Urinary bladder (tissue), 4 donors: ENCODE measurements around the gene CAMSAP1. TPM values are rescaled to one million over a fixed set of nuclear protein-coding genes. Genes with fewer than 3 reads are reported as not detected.
"Not testable (repeated sequence)": the region's sequence is repeated elsewhere in the genome, so short reads cannot be mapped to it uniquely, and the experiment has no call there.

Experiments
- DNase-seq: peaks from one replicate; pipeline ENCODE4 v3.0.0-alpha.2; 2015; ENCODE audit errors: extremely low spot score
- H3K27ac ChIP-seq: one replicate; pipeline ENCODE4 v1.5.1; 2013; ENCODE audit warnings: low read depth, mild to moderate bottlenecking, moderate library complexity
- H3K36me3 ChIP-seq: one replicate; pipeline ENCODE4 v1.6.1; 2013; ENCODE audit warnings: mild to moderate bottlenecking, moderate library complexity; ENCODE audit not compliant: insufficient read depth
- H3K4me1 ChIP-seq: one replicate; pipeline ENCODE4 v1.6.1; 2013; ENCODE audit warnings: mild to moderate bottlenecking, moderate library complexity; ENCODE audit not compliant: insufficient read depth
- H3K4me3 ChIP-seq: one replicate; pipeline ENCODE4 v1.5.1; 2013; ENCODE audit warnings: low read depth, low read length
- WGBS: extraction: QIAGEN DNeasy Blood & Tissue Kit; methylation state at CpG from one replicate; pipeline ENCODE4 v1.1.7; 2013; 5-methylcytosine and 5-hydroxymethylcytosine counted together
- polyA plus RNA-seq: library from polyadenylated mRNA; stranded (reverse); fragments of 200-250 nt; gene quantifications from one replicate; pipeline ENCODE4 v1.2.3, GENCODE V29; 2013
- total RNA-seq: library from RNA; depleted of rRNA; stranded (reverse); fragments of >200 nt; gene quantifications from one replicate; pipeline ENCODE4 v1.2.3, GENCODE V29; 2014
- donor health status: healthy with polysubstance abuse.
- donor health status: healthy.

The CAMSAP1 gene
- total and polyA plus RNA-seq, 2 donors, result 14.9 to 27.9 TPM

- no peak for DNase-seq
- Histone ChIP-seq H3K27ac (peak overlapping the region; percentile 35), H3K4me1 (peaks cover 1% of the 10 kb centered on the region), H3K36me3 (no peaks in the 10 kb centered on the region), H3K4me3 (no peak overlapping the region)
- 49% methylated on average over 3 of the region's 3 CpGs for WGBS
Observed at GRCh38 chr9:135903358-135903656, 4.0 kb downstream of the CAMSAP1 start.

DNA sequence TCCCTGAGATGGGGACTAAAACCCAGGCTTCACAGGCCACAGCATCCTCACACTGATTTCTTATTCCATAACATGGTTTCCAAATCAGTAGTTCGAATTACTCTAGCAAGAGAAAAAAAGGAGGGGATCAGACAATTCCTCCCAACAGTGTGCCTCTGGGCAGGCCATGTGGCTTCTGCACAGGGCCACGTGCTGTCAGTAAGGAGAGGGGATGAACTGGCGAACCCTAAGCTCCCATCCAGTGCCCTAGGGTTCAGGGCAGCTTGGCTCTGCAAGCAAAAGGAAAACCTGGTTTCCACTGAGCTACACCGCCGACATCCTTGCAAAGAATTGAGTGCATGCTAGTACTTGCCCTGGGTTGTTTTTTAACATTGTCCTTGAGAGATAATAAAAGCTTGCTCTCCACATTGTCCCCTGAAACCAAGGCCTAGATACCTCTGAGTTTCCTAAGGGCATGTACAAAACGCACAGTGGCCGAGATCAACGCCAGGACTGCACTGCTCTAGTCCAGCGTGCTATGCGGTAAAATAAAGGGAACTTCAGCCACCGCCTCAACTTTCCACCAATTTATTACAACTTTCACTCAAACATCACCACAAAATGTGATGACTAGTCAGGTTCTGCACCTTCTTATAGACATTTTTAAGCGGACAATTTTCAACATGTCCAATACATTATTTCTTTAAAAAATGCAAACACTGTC lies 4.5 kb downstream of the CAMSAP1 start:
- Histone ChIP-seq H3K4me3 (no peak overlapping the region), H3K4me1 (peaks cover 1% of the 10 kb centered on the region), H3K27ac (no peak overlapping the region), H3K36me3 (no peaks in the 10 kb centered on the region)
- no peak for DNase-seq
- WGBS, result 89% methylated on average over 12 of the region's 12 CpGs

DNA sequence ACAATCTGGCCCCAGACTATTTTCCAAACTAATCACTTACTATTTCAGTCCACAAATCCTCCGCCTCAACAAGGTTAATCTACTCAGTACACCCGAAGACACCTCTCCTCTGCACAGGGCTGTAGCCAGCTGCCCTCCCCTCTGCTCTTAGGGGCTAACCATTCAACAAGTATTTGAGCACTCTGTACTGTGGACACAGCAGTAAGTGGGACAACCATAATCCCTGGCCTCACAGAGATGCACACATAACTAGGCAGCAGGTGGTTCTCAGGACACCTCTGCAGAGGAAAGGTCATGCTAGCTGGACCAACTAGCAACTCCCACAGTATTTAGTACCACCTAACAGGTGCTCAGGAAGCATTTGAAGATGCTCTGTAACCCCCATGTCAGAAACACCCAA lies 5.5 kb downstream of the CAMSAP1 start:
- Histone ChIP-seq H3K27ac (no peak overlapping the region), H3K4me1 (peaks cover 1% of the 10 kb centered on the region), H3K36me3 (no peaks in the 10 kb centered on the region), H3K4me3 (no peak overlapping the region)
- WGBS, result 87% methylated on average over 2 of the region's 2 CpGs
- no peak for DNase-seq

GRCh38 chr9:135901031-135901758 lies 6.2 kb downstream of the CAMSAP1 start:
- 96% methylated on average over 9 of the region's 9 CpGs for WGBS
- Histone ChIP-seq H3K27ac (no peak overlapping the region), H3K4me3 (no peak overlapping the region), H3K36me3 (no peaks in the 10 kb centered on the region), H3K4me1 (peaks cover 1% of the 10 kb centered on the region)
- no peak for DNase-seq

GRCh38 chr9:135898634-135899407 lies 8.5 kb downstream of the CAMSAP1 start:
- Histone ChIP-seq H3K4me3 (no peak overlapping the region), H3K4me1 (peaks cover 1% of the 10 kb centered on the region), H3K36me3 (no peaks in the 10 kb centered on the region), H3K27ac (no peak overlapping the region)
- no peak for DNase-seq
- WGBS, result 81% methylated on average over 11 of the region's 11 CpGs

- WGBS, result 92% methylated on average over 2 of the region's 2 CpGs
- no peak overlapping the region for H3K4me3 ChIP-seq
- no peak overlapping the region for H3K27ac ChIP-seq
- DNase-seq, result no peak
- H3K36me3 ChIP-seq, result no peaks in the 10 kb centered on the region
- peaks cover 1% of the 10 kb centered on the region for H3K4me1 ChIP-seq
Observed at GRCh38 chr9:135896626-135897025, 10.7 kb downstream of the CAMSAP1 start.

DNA sequence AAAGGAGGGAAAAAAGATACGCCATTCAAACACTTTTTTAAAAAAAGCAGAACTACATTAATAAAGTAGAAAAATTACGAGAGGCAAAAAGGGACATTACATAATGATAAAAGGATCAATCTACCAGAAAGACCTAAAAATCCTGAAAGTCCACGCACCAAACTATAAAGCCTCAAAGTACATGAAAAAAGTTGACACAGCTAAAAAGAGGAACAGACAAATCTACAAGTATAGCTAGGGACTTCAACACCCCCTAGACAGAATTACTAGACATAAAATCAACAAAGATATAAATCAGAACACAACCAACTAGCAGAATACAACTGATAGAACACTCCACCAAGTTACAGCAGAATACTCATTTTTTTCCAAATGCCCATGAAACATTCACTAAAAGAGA lies 11.1 kb downstream of the CAMSAP1 start:
- H3K4me1 ChIP-seq, result peaks cover 1% of the 10 kb centered on the region
- no peak overlapping the region for H3K27ac ChIP-seq
- H3K36me3 ChIP-seq, result no peaks in the 10 kb centered on the region
- no peak overlapping the region for H3K4me3 ChIP-seq
- 86% methylated on average over 3 of the region's 3 CpGs for WGBS
- DNase-seq, result no peak

DNA sequence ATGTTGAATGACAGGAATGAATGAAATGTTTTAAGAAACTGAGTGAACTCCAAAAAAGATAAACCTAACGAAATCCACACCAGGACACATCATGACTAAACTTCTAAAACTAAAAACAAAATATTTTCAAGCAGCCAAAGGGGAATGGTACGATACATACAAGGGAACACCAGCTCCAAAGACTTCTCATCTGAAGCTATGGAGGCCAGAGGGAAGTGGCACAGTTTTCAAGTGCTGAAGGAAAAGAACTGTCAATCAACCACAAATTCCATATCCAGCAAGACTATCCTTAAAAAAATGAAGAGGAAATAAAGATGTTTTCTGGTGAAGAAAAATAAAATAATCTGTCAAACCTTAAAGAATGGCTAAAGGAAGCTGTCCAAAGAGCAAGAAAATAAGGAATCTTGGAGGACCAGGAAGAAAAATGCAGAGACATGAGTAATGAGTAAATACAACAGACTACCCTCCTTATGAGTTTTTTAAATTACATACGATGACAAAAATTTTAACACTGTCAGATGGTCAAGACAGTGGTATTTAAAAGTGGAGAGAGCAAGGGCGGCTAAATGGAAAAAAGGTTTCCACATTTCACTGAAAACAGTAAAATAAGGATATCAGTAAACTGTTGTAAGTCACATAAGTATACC lies 12.0 kb downstream of the CAMSAP1 start:
- Histone ChIP-seq H3K36me3 (no peaks in the 10 kb centered on the region), H3K27ac (no peak overlapping the region), H3K4me1 (peaks cover 1% of the 10 kb centered on the region), H3K4me3 (no peak overlapping the region)
- WGBS, result 95% methylated on average over 4 of the region's 4 CpGs
- no peak for DNase-seq

DNA sequence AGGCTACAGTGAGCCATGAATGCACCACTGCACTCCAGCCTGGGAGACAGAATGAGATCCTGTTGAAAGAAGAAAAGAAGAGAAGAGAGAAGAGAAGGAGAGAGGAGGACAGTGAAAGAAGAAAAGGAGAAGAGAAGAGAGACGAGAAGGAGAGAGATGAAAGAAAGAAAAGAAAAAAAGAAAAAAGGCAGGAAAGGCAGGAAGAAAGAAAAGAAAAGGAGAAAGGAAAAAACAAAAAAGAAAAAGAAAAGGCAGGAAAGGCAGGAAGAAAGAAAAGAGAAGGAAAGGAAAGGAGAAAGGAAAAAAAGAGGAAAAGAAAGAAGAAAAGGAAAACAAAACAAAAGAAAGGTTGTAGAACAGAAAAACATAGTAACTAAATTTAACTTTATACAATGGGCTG lies 14.2 kb downstream of the CAMSAP1 start:
- no peaks in the 10 kb centered on the region for H3K36me3 ChIP-seq
- no peak overlapping the region for H3K4me3 ChIP-seq
- DNase-seq, result no peak
- WGBS, result 91% methylated on average over 1 of the region's 1 CpG
- H3K4me1 ChIP-seq, result no peaks in the 10 kb centered on the region
- no peak overlapping the region for H3K27ac ChIP-seq

- 91% methylated on average over 6 of the region's 6 CpGs for WGBS
- not testable (repeated sequence) for DNase-seq, H3K36me3 ChIP-seq, H3K4me1 ChIP-seq, H3K27ac ChIP-seq, H3K4me3 ChIP-seq
Observed at GRCh38 chr9:135892327-135892726, 15.0 kb downstream of the CAMSAP1 start.

DNA sequence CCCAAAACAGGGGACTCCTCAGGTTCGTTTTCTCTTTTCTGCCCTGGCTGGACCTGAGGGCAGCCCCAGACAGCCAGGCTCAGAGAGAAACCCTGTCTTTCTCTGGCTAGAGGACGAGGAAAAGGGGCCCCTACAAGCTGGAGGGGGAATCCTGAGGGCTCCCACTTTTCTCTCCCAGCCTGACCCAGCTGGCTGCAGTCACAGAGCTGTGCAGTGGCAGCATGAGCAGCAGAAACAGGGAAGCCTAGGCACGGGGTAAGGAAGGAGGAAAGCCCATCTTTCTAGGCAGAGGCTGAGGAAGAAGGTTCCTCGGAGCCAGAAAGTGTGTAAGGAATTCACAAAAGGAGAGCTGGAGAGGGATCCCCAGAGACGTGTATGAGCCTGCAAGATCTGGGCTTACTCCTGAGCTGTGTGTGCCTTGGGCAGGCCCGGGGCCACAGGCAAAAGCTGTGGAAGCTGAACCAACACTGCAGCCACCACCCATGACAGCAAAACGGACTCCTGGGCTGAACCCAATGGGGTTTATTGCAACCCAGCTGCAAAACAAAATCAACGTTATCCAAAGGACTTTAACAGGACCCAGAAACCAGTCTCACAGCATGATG lies 16.2 kb downstream of the CAMSAP1 start:
- no peaks in the 10 kb centered on the region for H3K36me3 ChIP-seq
- H3K4me3 ChIP-seq, result no peak overlapping the region
- H3K4me1 ChIP-seq, result no peaks in the 10 kb centered on the region
- DNase-seq, result no peak
- no peak overlapping the region for H3K27ac ChIP-seq
- WGBS, result 56% methylated on average over 8 of the region's 8 CpGs

DNA sequence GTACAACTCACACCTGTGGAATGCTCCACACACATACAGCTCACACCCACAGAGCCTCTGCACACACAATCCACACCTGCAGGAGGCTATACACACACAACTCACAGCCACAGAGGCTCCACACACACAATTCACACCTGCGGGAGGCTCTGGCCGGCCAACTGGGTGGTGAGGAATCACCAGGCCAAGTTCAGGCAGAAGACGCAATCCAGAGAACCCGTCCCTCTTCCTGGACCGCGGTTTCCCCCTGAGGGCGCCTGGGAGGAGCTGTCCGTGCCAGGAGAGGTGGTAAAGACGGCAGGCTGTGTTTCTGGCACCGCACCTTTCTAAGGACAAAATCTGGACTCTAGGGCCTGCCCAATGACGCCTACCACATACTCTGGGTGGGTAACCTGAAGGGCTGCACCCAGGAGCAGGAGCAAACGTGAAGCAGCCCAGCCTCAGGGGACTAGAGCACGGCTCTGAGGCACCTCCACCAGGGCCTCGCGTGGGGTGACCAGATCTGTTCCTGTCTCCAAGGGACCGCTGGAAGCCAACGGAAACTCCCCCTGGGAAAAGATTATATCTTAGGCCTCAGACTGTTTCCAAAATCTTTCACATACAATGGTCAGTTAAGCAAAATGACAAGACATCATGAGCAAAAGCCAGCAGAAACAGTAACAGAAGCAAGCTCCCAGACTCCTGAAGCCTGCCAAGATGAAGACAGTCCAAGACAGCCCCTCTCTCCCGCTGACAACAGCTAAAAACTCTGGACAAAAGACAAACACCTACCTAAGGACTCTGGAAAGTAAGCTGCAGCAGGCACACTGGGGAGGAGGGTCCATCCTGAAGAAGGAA lies 16.9 kb downstream of the CAMSAP1 start:
- WGBS, result 62% methylated on average over 18 of the region's 18 CpGs
- H3K27ac ChIP-seq, result no peak overlapping the region

More for the DNA sequence above, 16.9 kb downstream of the CAMSAP1 start:
- DNase-seq, result no peak
- Histone ChIP-seq H3K4me1 (no peaks in the 10 kb centered on the region), H3K36me3 (no peaks in the 10 kb centered on the region), H3K4me3 (no peak overlapping the region)
